Spleen (tissue), 11 donors: Measurements from ENCODE around the gene TTLL1. TPM values are rescaled to one million over a fixed set of nuclear protein-coding genes. Genes with fewer than 3 reads are reported as not detected.
A peak's percentile ranks its signal among the peaks of the same experiment; 100 is the strongest.

ENCODE experiments used
- DNase-seq: peaks from one replicate; pipeline ENCODE4 v3.0.0-alpha.2; 2020
- H3K27ac ChIP-seq, 8 donors: fragments of 200-600 bp; sonication (generic) in 7 of 8; 1 replicate in 4 of 8; 2 replicates in 4 of 8; pipeline versions ENCODE4 v1.5.0 to v1.8.0; 2016 to 2021; ENCODE audit warnings: inconsistent platforms in 4 of 8, mild to moderate bottlenecking in 4 of 8, moderate library complexity in 1 of 8
- H3K27me3 ChIP-seq, 7 donors: fragments of 200-600 bp; sonication (generic) in 6 of 7; replicated peaks in 1 of 7; 1 replicate in 4 of 7; 2 replicates in 3 of 7; pipeline versions ENCODE4 v1.5.0 to v1.8.0; 2016 to 2021; ENCODE audit warnings: inconsistent platforms in 3 of 7, mild to moderate bottlenecking in 1 of 7
- H3K36me3 ChIP-seq, 6 donors: fragments of 200-600 bp; sonication (generic) in 5 of 6; 1 replicate in 4 of 6; 2 replicates in 2 of 6; pipeline versions ENCODE4 v1.5.0 to v1.8.0; 2016 to 2021; ENCODE audit warnings: inconsistent platforms in 2 of 6
- H3K4me1 ChIP-seq, 6 donors: fragments of 200-600 bp; sonication (generic) in 5 of 6; 1 replicate in 3 of 6; 2 replicates in 3 of 6; pipeline versions ENCODE4 v1.5.0 to v1.8.0; 2016 to 2021; ENCODE audit warnings: inconsistent platforms in 3 of 6
- H3K4me3 ChIP-seq, 8 donors: fragments of 200-600 bp; sonication (generic) in 7 of 8; 1 replicate in 4 of 8; 2 replicates in 4 of 8; pipeline versions ENCODE4 v1.5.0 to v1.8.0; 2016 to 2021; ENCODE audit warnings: inconsistent platforms in 4 of 8, mild to moderate bottlenecking in 4 of 8, moderate library complexity in 2 of 8
- H3K9me3 ChIP-seq, 8 donors: fragments of 200-600 bp; sonication (generic) in 7 of 8; 1 replicate in 4 of 8; 2 replicates in 4 of 8; pipeline versions ENCODE4 v1.5.0 to v1.8.0; 2016 to 2021; ENCODE audit warnings: inconsistent platforms in 4 of 8
- CTCF ChIP-seq, 11 experiments: fragments of 200-600 bp in 7 of 11; fragments of 450-650 bp in 4 of 11; sonication (generic) in 4 of 11; IDR thresholded peaks in 8 of 11; conservative IDR thresholded peaks in 3 of 11; 1 replicate in 7 of 11; 2 replicates in 4 of 11; pipeline versions ENCODE4 v1.4.0 to v1.8.0; 2016 to 2021; ENCODE audit warnings: antibody characterized with exemption in 11 of 11, inconsistent platforms in 4 of 11, mild to moderate bottlenecking in 1 of 11
- POLR2A ChIP-seq, 3 donors: fragments of 450-650 bp; IDR thresholded peaks; one replicate each; pipeline ENCODE4 v1.5.1; 2017; ENCODE audit warnings: antibody characterized with exemption in 3 of 3, mild to moderate bottlenecking in 1 of 3
- POLR2AphosphoS5 ChIP-seq, 3 donors: sonication (generic); formaldehyde crosslinking; IDR thresholded peaks; one replicate each; pipeline ENCODE4 v1.5.1; 2017; ENCODE audit warnings: antibody characterized with exemption in 3 of 3
- WGBS, 5 donors: extraction: QIAGEN DNeasy Blood & Tissue Kit in 3 of 5; methylation state at CpG; one replicate each; pipeline versions ENCODE4 v1.1.5 to v1.1.7; 2013 to 2018; 5-methylcytosine and 5-hydroxymethylcytosine counted together
- intact Hi-C: fragments of 100-400 bp; cut with DNase I; formaldehyde crosslinking; loops from one replicate; pipeline ENCODE4 v1.15.0; 2023; ENCODE audit warnings: low total_unique reads
- polyA plus RNA-seq, 3 donors: library from polyadenylated mRNA; stranded (reverse); fragments of 200-250 nt; gene quantifications; one replicate each; pipeline ENCODE4 v1.2.1, GENCODE V29; 2013
- total RNA-seq, 7 donors: library from RNA; depleted of rRNA in 3 of 7; stranded (reverse); fragments of >200 nt in 3 of 7; fragmentation: NEBNext Ultra II Directional in 4 of 7; extraction: Animal tissue kit (Norgen Biotek cat#: 25700) in 4 of 7; gene quantifications; one replicate each; pipeline versions ENCODE4 v1.1.0 to v1.2.1, GENCODE V29; 2016 to 2021
- donor health status: healthy with polysubstance abuse.
- donor health status: DM: no; HTN: no; CAD: no; lungs with moderate emphysema.
- donor health status: DM: no; HTN: no; CAD: no.
- donor health status: Bipolar disorder and iron deficiency.
- donor health status: healthy.
- donor health status: DM: no; HTN: no; CAD: no.
- donor health status: DM: yes; HTN: yes; CAD: no.

The TTLL1 gene
- total and polyA plus RNA-seq, 10 donors, result 2.8 to 5.6 (median 3.6) TPM

- Histone ChIP-seq H3K27me3 (no peaks in the 10 kb centered on the region), H3K9me3 (peaks cover 0 to 16% (median 12%) of the 10 kb centered on the region in 8 donors), H3K36me3 (no peaks in the 10 kb centered on the region), H3K27ac (peak overlapping the region in 1 of 8 donors; percentile 28), H3K4me3 (no peak overlapping the region), H3K4me1 (peaks cover 0 to 21% (median 8%) of the 10 kb centered on the region in 6 donors)
- WGBS, 5 donors, result 69 to 94% (median 87%) methylated on average over 4 of the region's 4 CpGs
- no peak for DNase-seq
- no peak for TF ChIP-seq POLR2A (IDR thresholded peaks at IDR 0.05)
- TF ChIP-seq POLR2AphosphoS5 (IDR thresholded peaks at IDR 0.05), result no peak
- TF ChIP-seq CTCF (IDR thresholded peaks at IDR 0.05 in 8 of 11, conservative IDR thresholded peaks at IDR 0.05 in 3 of 11), result no peak
- intact Hi-C loops, result no loop called here
These were observed 9.9 kb upstream of the TTLL1 start for GRCh38 chr22:43099095-43099494.

DNA sequence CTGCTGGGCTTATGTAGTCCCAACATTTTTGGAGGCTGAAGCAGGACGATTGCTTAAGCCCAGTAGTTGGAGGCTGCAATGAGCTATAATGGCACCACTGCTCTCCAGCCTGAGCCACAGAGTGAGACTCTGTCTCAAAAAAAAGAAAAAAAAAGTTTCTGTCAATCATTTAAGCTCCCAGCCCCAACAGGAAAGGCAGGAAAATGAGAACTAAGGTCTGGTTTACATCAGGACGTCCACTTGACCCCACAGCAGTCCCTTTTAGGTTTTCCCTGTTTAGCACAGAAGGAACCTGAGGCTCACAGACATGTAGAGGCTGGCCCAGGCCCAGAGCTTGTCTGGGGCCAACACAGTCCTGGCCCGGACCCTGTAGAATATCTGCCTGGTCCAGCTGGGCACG lies 9.2 kb upstream of the TTLL1 start:
- 46 to 60% (median 47%) methylated on average over 4 of the region's 4 CpGs for WGBS, 5 donors
- H3K27ac ChIP-seq, result peak overlapping the region in 1 of 8 donors; percentile 28
- H3K4me1 ChIP-seq, result peaks cover 0 to 14% (median 2%) of the 10 kb centered on the region in 6 donors
- peaks cover 0 to 16% (median 12%) of the 10 kb centered on the region in 8 donors for H3K9me3 ChIP-seq
- no peaks in the 10 kb centered on the region for H3K27me3 ChIP-seq
- no peaks in the 10 kb centered on the region for H3K36me3 ChIP-seq
- DNase-seq, result no peak
- intact Hi-C loops, result no loop called here
- TF ChIP-seq POLR2A (IDR thresholded peaks at IDR 0.05) (no peak), CTCF (IDR thresholded peaks at IDR 0.05 in 8 of 11, conservative IDR thresholded peaks at IDR 0.05 in 3 of 11) (no peak), POLR2AphosphoS5 (IDR thresholded peaks at IDR 0.05) (no peak)
- no peak overlapping the region for H3K4me3 ChIP-seq

DNA sequence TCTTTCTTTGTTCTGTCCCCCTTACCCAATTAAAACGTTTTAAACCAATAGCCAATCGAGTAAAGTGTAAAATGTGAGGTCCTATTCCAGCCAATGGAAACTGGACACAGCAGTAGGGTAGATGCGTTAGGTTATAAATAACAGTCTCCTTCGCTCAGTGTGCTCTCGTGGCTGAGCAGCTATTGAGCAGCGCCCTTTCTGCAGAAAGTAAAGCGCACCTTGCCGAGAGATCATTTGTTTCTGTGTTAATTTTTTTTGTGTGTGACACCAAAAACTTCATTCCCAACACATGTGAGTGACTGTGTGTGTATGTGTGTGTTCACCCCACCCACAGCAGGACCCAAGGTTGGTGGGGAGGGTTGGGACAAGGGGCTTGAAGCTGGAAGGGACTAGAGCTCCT lies 7.2 kb upstream of the TTLL1 start:
- DNase-seq, result no peak

GRCh38 chr22:43094551-43094950 lies 5.4 kb upstream of the TTLL1 start:
- no peaks in the 10 kb centered on the region for H3K27me3 ChIP-seq
- 65 to 86% (median 79%) methylated on average over 4 of the region's 4 CpGs for WGBS, 5 donors
- peaks cover 4 to 13% (median 7%) of the 10 kb centered on the region in 6 donors for H3K4me1 ChIP-seq
- H3K9me3 ChIP-seq, result peaks cover 0 to 16% (median 12%) of the 10 kb centered on the region in 8 donors
- intact Hi-C loops, result no loop called here
- no peak overlapping the region for H3K27ac ChIP-seq
- no peak for TF ChIP-seq POLR2AphosphoS5 (IDR thresholded peaks at IDR 0.05)
- H3K36me3 ChIP-seq, result no peaks in the 10 kb centered on the region
- no peak for DNase-seq
- no peak overlapping the region for H3K4me3 ChIP-seq

More for the DNA sequence above, 7.2 kb upstream of the TTLL1 start:
- H3K27me3 ChIP-seq, result no peaks in the 10 kb centered on the region
- intact Hi-C loops, result no loop called here
- H3K36me3 ChIP-seq, result no peaks in the 10 kb centered on the region
- no peak overlapping the region for H3K4me3 ChIP-seq
- TF ChIP-seq CTCF (IDR thresholded peaks at IDR 0.05 in 8 of 11, conservative IDR thresholded peaks at IDR 0.05 in 3 of 11) (no peak), POLR2AphosphoS5 (IDR thresholded peaks at IDR 0.05) (no peak), POLR2A (IDR thresholded peaks at IDR 0.05) (no peak)
- WGBS, 5 donors, result 84 to 95% (median 85%) methylated on average over 8 of the region's 8 CpGs
- H3K9me3 ChIP-seq, result peaks cover 0 to 16% (median 12%) of the 10 kb centered on the region in 8 donors
- H3K27ac ChIP-seq, result no peak overlapping the region
- H3K4me1 ChIP-seq, result peaks cover 0 to 18% (median 2%) of the 10 kb centered on the region in 6 donors

GRCh38 chr22:43094085-43094484 lies 4.9 kb upstream of the TTLL1 start:
- WGBS, 5 donors, result 55 to 73% (median 60%) methylated on average over 6 to 7 of the region's 7 CpGs
- H3K4me1 ChIP-seq, result peaks cover 5 to 18% (median 10%) of the 10 kb centered on the region in 6 donors
- DNase-seq, result no peak
- no peak overlapping the region for H3K27ac ChIP-seq
- TF ChIP-seq CTCF (IDR thresholded peaks at IDR 0.05 in 8 of 11, conservative IDR thresholded peaks at IDR 0.05 in 3 of 11) (no peak), POLR2AphosphoS5 (IDR thresholded peaks at IDR 0.05) (no peak), POLR2A (IDR thresholded peaks at IDR 0.05) (no peak)
- H3K4me3 ChIP-seq, result no peak overlapping the region
- intact Hi-C loops, result no loop called here
- no peaks in the 10 kb centered on the region for H3K36me3 ChIP-seq
- no peaks in the 10 kb centered on the region for H3K27me3 ChIP-seq
- peaks cover 0 to 16% (median 12%) of the 10 kb centered on the region in 8 donors for H3K9me3 ChIP-seq
